MCF 10A (cell line): ENCODE data around the gene ZNF808. TPM values are rescaled to one million over a fixed set of nuclear protein-coding genes. Genes with fewer than 3 reads are reported as not detected.
"Not testable (repeated sequence)": the region's sequence is repeated elsewhere in the genome, so short reads cannot be mapped to it uniquely, and the experiment has no call there.

Experiments used
- BruUV-seq: library from RNA; stranded (reverse); fragments of 400-500 nt; replicated peaks from 2 replicates; lab custom pipeline; 2021; lab: Mats Ljungman, UMichigan
- CTCF ChIA-PET: fragments of 300-600 bp; sonication (Branson Sonifier 250); formaldehyde crosslinking; extraction: SDS; loops from one replicate; lab custom pipeline; 2021; ENCODE audit warnings: antibody characterized with exemption, inconsistent platforms; lab: Yijun Ruan, JAX
- POLR2A ChIA-PET: fragments of 300-600, 350-650 bp; sonication (Branson Sonifier 250); formaldehyde crosslinking; extraction: SDS; loops from one replicate; lab custom pipeline; 2020; ENCODE audit warnings: antibody characterized with exemption, inconsistent platforms; lab: Yijun Ruan, JAX
- DNase-seq: peaks from one replicate; pipeline ENCODE4 v3.0.0-alpha.2; 2018; ENCODE audit not compliant: unreplicated experiment
- H3K27ac Mint-ChIP-seq: one replicate; pipeline ENCODE4 v1.8.0; 2022; ENCODE audit warnings: mild to moderate bottlenecking, low read depth, mixed read lengths; ENCODE audit not compliant: unreplicated experiment
- H3K27me3 Mint-ChIP-seq: one replicate; pipeline ENCODE4 v1.8.0; 2022; ENCODE audit warnings: mixed read lengths; ENCODE audit not compliant: insufficient read depth, unreplicated experiment
- H3K36me3 Mint-ChIP-seq: one replicate; pipeline ENCODE4 v1.8.0; 2022; ENCODE audit warnings: mild to moderate bottlenecking, moderate library complexity, mixed read lengths; ENCODE audit not compliant: insufficient read depth, unreplicated experiment
- H3K4me1 Mint-ChIP-seq: one replicate; pipeline ENCODE4 v1.8.0; 2022; ENCODE audit warnings: mixed read lengths; ENCODE audit not compliant: insufficient read depth, unreplicated experiment
- H3K4me3 Mint-ChIP-seq: one replicate; pipeline ENCODE4 v1.8.0; 2022; ENCODE audit warnings: mild to moderate bottlenecking, moderate library complexity, mixed read lengths; ENCODE audit not compliant: unreplicated experiment
- H3K9me3 Mint-ChIP-seq: one replicate; pipeline ENCODE4 v1.8.0; 2022; ENCODE audit warnings: mixed read lengths; ENCODE audit not compliant: unreplicated experiment
- intact Hi-C: fragments of 100-400 bp; cut with micrococcal nuclease; formaldehyde crosslinking; loops from 2 replicates; pipeline ENCODE4 v1.14.1; 2022
- total RNA-seq: library from RNA; stranded (reverse); gene quantifications from 2 replicates; pipeline ENCODE4 v1.2.3, GENCODE V29; 2022
- TF ChIP-seq, protein P1 (sequence below): fragments of 200-600 bp; IDR thresholded peaks from one replicate; pipeline ENCODE4 v1.8.0; 2022; ENCODE audit warnings: antibody characterized with exemption, mild to moderate bottlenecking; ENCODE audit not compliant: unreplicated experiment

Gene ZNF808
- total RNA-seq, 1 experiment from 2014 or later, result 14.8 TPM

DNA sequence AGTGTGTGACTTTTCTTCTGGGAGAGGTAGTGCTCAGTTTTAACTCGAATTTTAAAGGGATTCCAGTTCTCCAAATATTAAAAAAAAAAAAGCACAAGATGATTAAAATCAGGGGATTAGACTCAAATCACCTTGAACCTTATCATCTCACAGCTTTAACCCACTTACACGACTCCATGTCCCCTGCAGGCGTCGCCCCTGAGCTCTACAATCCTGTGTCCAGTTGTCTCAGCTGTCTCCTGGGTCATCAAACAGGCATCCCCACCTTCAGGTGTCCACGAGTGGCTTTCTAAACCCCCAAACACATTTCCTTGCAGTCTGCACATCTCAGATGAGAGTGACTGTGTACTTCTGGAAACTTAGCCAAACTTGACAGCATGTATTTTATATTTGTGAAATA lies 14.1 kb downstream of the ZNF808 start:
- H3K4me1 Mint-ChIP-seq, result peaks cover 3% of the 10 kb centered on the region
- no peak for DNase-seq
- no TSS peak for BruUV-seq
- intact Hi-C loops, result no loop called here
- TF ChIP-seq, protein P1, sequence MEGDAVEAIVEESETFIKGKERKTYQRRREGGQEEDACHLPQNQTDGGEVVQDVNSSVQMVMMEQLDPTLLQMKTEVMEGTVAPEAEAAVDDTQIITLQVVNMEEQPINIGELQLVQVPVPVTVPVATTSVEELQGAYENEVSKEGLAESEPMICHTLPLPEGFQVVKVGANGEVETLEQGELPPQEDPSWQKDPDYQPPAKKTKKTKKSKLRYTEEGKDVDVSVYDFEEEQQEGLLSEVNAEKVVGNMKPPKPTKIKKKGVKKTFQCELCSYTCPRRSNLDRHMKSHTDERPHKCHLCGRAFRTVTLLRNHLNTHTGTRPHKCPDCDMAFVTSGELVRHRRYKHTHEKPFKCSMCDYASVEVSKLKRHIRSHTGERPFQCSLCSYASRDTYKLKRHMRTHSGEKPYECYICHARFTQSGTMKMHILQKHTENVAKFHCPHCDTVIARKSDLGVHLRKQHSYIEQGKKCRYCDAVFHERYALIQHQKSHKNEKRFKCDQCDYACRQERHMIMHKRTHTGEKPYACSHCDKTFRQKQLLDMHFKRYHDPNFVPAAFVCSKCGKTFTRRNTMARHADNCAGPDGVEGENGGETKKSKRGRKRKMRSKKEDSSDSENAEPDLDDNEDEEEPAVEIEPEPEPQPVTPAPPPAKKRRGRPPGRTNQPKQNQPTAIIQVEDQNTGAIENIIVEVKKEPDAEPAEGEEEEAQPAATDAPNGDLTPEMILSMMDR, result no peak
- no peaks in the 10 kb centered on the region for H3K27me3 Mint-ChIP-seq
- no peak overlapping the region for H3K4me3 Mint-ChIP-seq
- H3K36me3 Mint-ChIP-seq, result peaks cover 54% of the 10 kb centered on the region
- ChIA-PET CTCF (interaction anchor here (0.7 kb wide), 1 partner anchor 206 kb away, joined by 4 read pairs; no protein-coding TSS in a partner anchor), POLR2A (no interaction called here)
- peaks cover 15% of the 10 kb centered on the region for H3K9me3 Mint-ChIP-seq
- H3K27ac Mint-ChIP-seq, result no peak overlapping the region

DNA sequence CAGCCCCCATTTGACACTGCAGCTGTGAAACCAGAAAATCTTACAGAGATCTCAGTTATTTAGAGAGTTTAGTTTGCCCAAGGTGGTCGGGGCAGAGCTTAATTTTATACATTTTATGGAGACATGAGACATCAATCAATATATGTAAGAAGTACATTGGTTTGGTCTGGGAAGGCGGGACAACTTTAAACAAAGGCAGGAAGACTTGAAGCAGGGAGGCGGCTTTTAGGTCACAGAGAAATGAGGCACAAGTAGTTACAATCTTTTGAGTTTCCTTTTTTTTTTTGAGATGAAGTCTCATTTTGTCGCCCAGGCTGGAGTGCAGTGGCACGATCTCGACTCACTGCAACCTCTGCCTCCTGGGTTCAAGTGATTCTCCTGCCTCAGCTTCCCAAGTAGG lies 15.1 kb downstream of the ZNF808 start:
- H3K27ac Mint-ChIP-seq, DNase-seq, H3K4me3 Mint-ChIP-seq, CTCF ChIA-PET, BruUV-seq, H3K9me3 Mint-ChIP-seq, intact Hi-C loops, H3K27me3 Mint-ChIP-seq, H3K4me1 Mint-ChIP-seq: not testable (repeated sequence)
- H3K36me3 Mint-ChIP-seq, result peaks cover 63% of the 10 kb centered on the region
- POLR2A ChIA-PET, result interaction anchor here (0.6 kb wide), 1 partner anchor 18 kb away, joined by 3 read pairs; no protein-coding TSS in a partner anchor

DNA sequence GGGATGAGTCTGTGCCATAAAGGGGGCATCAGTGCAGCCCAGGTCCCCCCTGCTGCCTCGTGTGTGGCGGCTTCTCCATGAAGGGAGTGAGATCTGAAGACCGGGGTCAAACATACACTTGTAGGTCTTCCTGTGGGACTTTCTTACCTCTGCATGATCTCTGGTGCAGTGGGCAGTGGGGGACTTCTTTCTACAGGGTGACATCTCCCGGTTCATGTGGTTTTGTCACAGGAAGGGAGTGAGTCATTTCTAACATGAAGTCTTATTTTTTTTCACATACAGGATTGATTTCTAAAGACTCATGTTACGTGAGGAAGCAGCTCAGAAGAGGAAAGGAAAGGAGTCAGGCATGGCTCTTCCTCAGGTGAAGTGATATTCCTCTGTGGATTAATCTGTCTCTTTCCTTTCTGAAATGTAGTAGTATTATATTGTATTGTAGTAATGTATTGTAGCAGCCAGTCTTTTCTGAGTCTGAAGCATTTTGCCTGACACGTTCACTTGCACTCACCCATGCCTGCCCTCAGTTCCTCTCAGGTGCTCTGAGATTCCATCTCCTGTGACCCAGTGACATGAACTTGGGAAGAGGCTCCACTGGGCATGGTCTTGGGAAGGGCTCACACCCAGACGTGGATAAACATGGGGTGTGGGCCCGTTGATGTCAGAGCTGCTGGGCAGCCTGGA lies 15.7 kb downstream of the ZNF808 start:
- intact Hi-C loops, result no loop called here
- Mint-ChIP-seq H3K27ac (no peak overlapping the region), H3K9me3 (peaks cover 6% of the 10 kb centered on the region), H3K27me3 (no peaks in the 10 kb centered on the region), H3K36me3 (peaks cover 69% of the 10 kb centered on the region), H3K4me1 (no peaks in the 10 kb centered on the region), H3K4me3 (no peak overlapping the region)
- POLR2A ChIA-PET, result interaction anchor here (0.6 kb wide), 2 partner anchors 17 to 47 kb away, joined by 3 to 6 read pairs; no protein-coding TSS in a partner anchor
- no peak for DNase-seq
- no TSS peak for BruUV-seq
- TF ChIP-seq, protein P1, result no peak
- CTCF ChIA-PET, result interaction anchor here (0.6 kb wide), 1 partner anchor 886 kb away, joined by 3 read pairs; no protein-coding TSS in a partner anchor

DNA sequence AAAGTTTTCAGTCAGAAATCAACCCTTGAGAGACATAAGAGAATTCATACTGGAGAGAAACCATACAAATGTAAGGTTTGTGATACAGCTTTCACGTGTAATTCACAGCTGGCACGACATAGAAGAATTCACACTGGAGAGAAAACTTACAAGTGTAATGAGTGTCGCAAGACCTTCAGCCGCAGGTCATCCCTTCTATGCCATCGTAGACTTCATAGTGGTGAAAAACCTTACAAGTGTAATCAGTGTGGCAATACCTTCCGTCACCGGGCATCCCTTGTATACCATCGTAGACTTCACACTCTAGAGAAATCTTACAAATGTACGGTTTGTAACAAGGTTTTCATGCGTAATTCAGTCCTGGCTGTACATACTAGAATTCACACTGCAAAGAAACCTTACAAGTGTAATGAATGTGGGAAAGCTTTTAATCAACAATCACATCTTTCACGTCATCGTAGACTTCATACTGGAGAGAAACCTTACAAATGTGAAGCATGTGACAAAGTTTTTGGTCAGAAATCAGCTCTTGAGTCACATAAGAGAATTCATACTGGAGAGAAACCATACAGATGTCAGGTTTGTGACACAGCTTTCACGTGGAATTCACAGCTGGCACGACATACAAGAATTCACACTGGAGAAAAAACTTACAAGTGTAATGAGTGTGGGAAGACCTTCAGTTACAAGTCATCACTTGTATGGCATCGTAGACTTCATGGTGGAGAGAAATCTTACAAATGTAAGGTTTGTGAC lies 26.9 kb downstream of the ZNF808 start:
- H3K27me3 Mint-ChIP-seq, result no peaks in the 10 kb centered on the region
- peaks cover 77% of the 10 kb centered on the region for H3K36me3 Mint-ChIP-seq
- TF ChIP-seq, protein P1, result no peak
- intact Hi-C loops, result no loop called here
- H3K27ac Mint-ChIP-seq, result no peak overlapping the region
- BruUV-seq, result TSS peak; percentile 18
- no peak for DNase-seq
- H3K9me3 Mint-ChIP-seq, result peaks cover 27% of the 10 kb centered on the region
- ChIA-PET CTCF (no interaction called here), POLR2A (no interaction called here)
- no peak overlapping the region for H3K4me3 Mint-ChIP-seq
- no peaks in the 10 kb centered on the region for H3K4me1 Mint-ChIP-seq
